Stimulated activated CD8-positive, alpha-beta memory T cell treated with anti-CD3 and anti-CD28 coated beads, Interleukin-7, amount 100 ng/mL, for 48 hours (primary cell): ENCODE results near the gene ZNF775.

ENCODE experiments used
- DNase-seq, 2 donors: peaks; one replicate each; pipeline ENCODE4 v3.0.0-alpha.2; 2020; ENCODE audit warnings: low read depth in 1 of 2; ENCODE audit errors: extremely low read depth in 1 of 2

The ZNF775 gene

GRCh38 chr7:150410131-150410530 lies 31.0 kb downstream of the ZNF775 start:
- DNase-seq, result no peak

GRCh38 chr7:150410680-150411346 lies 31.7 kb downstream of the ZNF775 start:
- no peak for DNase-seq

GRCh38 chr7:150411606-150412005 lies 32.5 kb downstream of the ZNF775 start:
- no peak for DNase-seq

- no peak for DNase-seq
Observed at GRCh38 chr7:150412016-150412415, 32.9 kb downstream of the ZNF775 start.

- DNase-seq, result no peak
Observed at GRCh38 chr7:150412518-150413488, 33.7 kb downstream of the ZNF775 start.

GRCh38 chr7:150413640-150414081 lies 34.5 kb downstream of the ZNF775 start:
- no peak for DNase-seq

- no peak for DNase-seq
Observed at GRCh38 chr7:150415161-150416153, 36.3 kb downstream of the ZNF775 start.

GRCh38 chr7:150417239-150417638 lies 38.1 kb downstream of the ZNF775 start:
- no peak for DNase-seq

GRCh38 chr7:150417863-150418262 lies 38.7 kb downstream of the ZNF775 start:
- no peak for DNase-seq

- DNase-seq, result no peak
Observed at GRCh38 chr7:150420242-150420641, 41.1 kb downstream of the ZNF775 start.

GRCh38 chr7:150420987-150421674 lies 42.0 kb downstream of the ZNF775 start:
- DNase-seq, result peak; percentile 59 to 76

- DNase-seq, result no peak
Observed at GRCh38 chr7:150421831-150422230, 42.7 kb downstream of the ZNF775 start.

- DNase-seq, result no peak
Observed at GRCh38 chr7:150425670-150426069, 46.5 kb downstream of the ZNF775 start.

- DNase-seq, result no peak
Observed at GRCh38 chr7:150428671-150429451, 49.7 kb downstream of the ZNF775 start.

GRCh38 chr7:150429699-150430098 lies 50.6 kb downstream of the ZNF775 start:
- no peak for DNase-seq

- no peak for DNase-seq
Observed at GRCh38 chr7:150430465-150431085, 51.4 kb downstream of the ZNF775 start.

- DNase-seq, result no peak
Observed at GRCh38 chr7:150431839-150432658, 52.9 kb downstream of the ZNF775 start.
